Cardiac septum (tissue), 1 donor: ENCODE data around the gene GADD45A. TPM values are rescaled to one million over a fixed set of nuclear protein-coding genes. Genes with fewer than 3 reads are reported as not detected.

Source experiments
- DNase-seq: peaks from one replicate; pipeline ENCODE4 v3.0.0-alpha.2; 2020; ENCODE audit warnings: low spot score
- intact Hi-C: fragments of 100-400 bp; cut with DNase I; formaldehyde crosslinking; loops from one replicate; pipeline ENCODE4 v1.14.0; 2022
- total RNA-seq: library from RNA; stranded (reverse); fragmentation: NEBNext Ultra II Directional; extraction: Animal tissue kit (Norgen Biotek cat#: 25700); gene quantifications from one replicate; pipeline ENCODE4 v1.2.1, GENCODE V29; 2021
- donor health status: DM: no; HTN: no; CAD: no.

GADD45A gene
- total RNA-seq, 1 donor from 2014 or later, result 94.9 TPM

GRCh38 chr1:67685558-67686266 lies 711 bp downstream of the GADD45A start:
- peak; percentile 86 for DNase-seq
- intact Hi-C loops, result loop anchor here (1.0 to 10.0 kb wide), 6 partner anchors 38 to 151 kb away; partner anchors contain the start of gene GNG12

GRCh38 chr1:67686267-67687197 lies 1.5 kb downstream of the GADD45A start:
- DNase-seq, result peak; percentile 89
- intact Hi-C loops, result loop anchor here (1.0 to 10.0 kb wide), 4 partner anchors 37 to 152 kb away; partner anchors contain the start of gene GNG12

GRCh38 chr1:67687198-67687545 lies 2.2 kb downstream of the GADD45A start:
- intact Hi-C loops, result loop anchor here (2.0 to 10.0 kb wide), 3 partner anchors 62 to 152 kb away; partner anchors contain the start of gene GNG12
- no peak for DNase-seq

GRCh38 chr1:67687649-67688048 lies 2.6 kb downstream of the GADD45A start:
- DNase-seq, result no peak
- intact Hi-C loops, result loop anchor here (2.0 to 10.0 kb wide), 3 partner anchors 61 to 153 kb away; partner anchors contain the start of gene GNG12

GRCh38 chr1:67688526-67689219 lies 3.7 kb downstream of the GADD45A start:
- no peak for DNase-seq
- intact Hi-C loops, result loop anchor here (5.0 to 10.0 kb wide), 2 partner anchors 144 to 154 kb away; partner anchors contain the start of gene GNG12

- intact Hi-C loops, result loop anchor here (5.0 to 10.0 kb wide), 2 partner anchors 143 to 155 kb away; partner anchors contain the start of gene GNG12
- DNase-seq, result no peak
Observed at GRCh38 chr1:67689267-67690017, 4.4 kb downstream of the GADD45A start.

- intact Hi-C loops, result no loop called here
- DNase-seq, result no peak
Observed at GRCh38 chr1:67690018-67690363, 5.0 kb downstream of the GADD45A start.

GRCh38 chr1:67690411-67690810 lies 5.4 kb downstream of the GADD45A start:
- no peak for DNase-seq
- intact Hi-C loops, result no loop called here

- intact Hi-C loops, result no loop called here
Observed at GRCh38 chr1:67691712-67692111, 6.7 kb downstream of the GADD45A start.

GRCh38 chr1:67695963-67696362 lies 11.0 kb downstream of the GADD45A start:
- DNase-seq, result no peak
- intact Hi-C loops, result no loop called here

More at GRCh38 chr1:67691712-67692111, 6.7 kb downstream of the GADD45A start:
- no peak for DNase-seq

- no peak for DNase-seq
- intact Hi-C loops, result no loop called here
Observed at GRCh38 chr1:67696708-67697107, 11.7 kb downstream of the GADD45A start.

- intact Hi-C loops, result no loop called here
- DNase-seq, result no peak
Observed at GRCh38 chr1:67700220-67700619, 15.2 kb downstream of the GADD45A start.

- DNase-seq, result no peak
- intact Hi-C loops, result no loop called here
Observed at GRCh38 chr1:67700692-67701410, 15.8 kb downstream of the GADD45A start.

GRCh38 chr1:67701876-67702275 lies 16.9 kb downstream of the GADD45A start:
- intact Hi-C loops, result no loop called here
- DNase-seq, result no peak

GRCh38 chr1:67704351-67704750 lies 19.4 kb downstream of the GADD45A start:
- no peak for DNase-seq
- intact Hi-C loops, result no loop called here

GRCh38 chr1:67705735-67706453 lies 20.9 kb downstream of the GADD45A start:
- intact Hi-C loops, result no loop called here
- no peak for DNase-seq

- no peak for DNase-seq
- intact Hi-C loops, result no loop called here
Observed at GRCh38 chr1:67708606-67709005, 23.6 kb downstream of the GADD45A start.

GRCh38 chr1:67710417-67710816 lies 25.4 kb downstream of the GADD45A start:
- DNase-seq, result no peak
- intact Hi-C loops, result loop anchor here (5.0 kb wide), 1 partner anchor 37 kb away; no protein-coding TSS in a partner anchor
